SU-DHL-6 (cell line): ENCODE results near the gene SMYD1.

Source experiments
- H2AFZ ChIP-seq: fragments of 200-600 bp; sonication (generic); 2 replicates; pipeline ENCODE4 v1.6.1; 2014; ENCODE audit warnings: low read depth, mild to moderate bottlenecking, moderate library complexity, mixed read lengths, antibody characterized with exemption, low read length; ENCODE audit not compliant: severe bottlenecking
- H3F3A ChIP-seq: fragments of 200-600 bp; shearing (Covaris generic); 2 replicates; pipeline ENCODE4 v1.6.0; 2016; ENCODE audit warnings: antibody characterized with exemption, mild to moderate bottlenecking; ENCODE audit not compliant: insufficient read depth
- H3K27ac ChIP-seq: fragments of 200-600 bp; sonication (generic); 2 replicates; pipeline ENCODE4 v1.5.1; 2016; ENCODE audit warnings: low read depth, mild to moderate bottlenecking, low read length, moderate library complexity, mixed read lengths
- H3K27me3 ChIP-seq: fragments of 200-600 bp; sonication (generic), shearing (Covaris generic); 2 replicates; pipeline ENCODE4 v1.6.0; 2014; ENCODE audit warnings: mild to moderate bottlenecking, low read length
- H3K36me3 ChIP-seq: fragments of 200-600 bp; sonication (generic); 2 replicates; pipeline ENCODE4 v1.6.1; 2014; ENCODE audit warnings: mild to moderate bottlenecking, low read length, mixed read lengths
- H3K4me2 ChIP-seq: fragments of 300-600, 200-600 bp; shearing (Covaris generic), sonication (generic); 2 replicates; pipeline ENCODE4 v1.6.0; 2014; ENCODE audit warnings: low read length, low read depth, mild to moderate bottlenecking; ENCODE audit not compliant: poor library complexity, severe bottlenecking
- H3K4me3 ChIP-seq: fragments of 200-600 bp; sonication (generic); 2 replicates; pipeline ENCODE4 v1.5.1; 2014; ENCODE audit warnings: antibody characterized with exemption, low read length, mild to moderate bottlenecking, mixed read lengths; ENCODE audit not compliant: insufficient read depth, poor library complexity, severe bottlenecking
- H3K79me2 ChIP-seq: fragments of 200-600 bp; sonication (generic); 2 replicates; pipeline ENCODE4 v1.6.1; 2014; ENCODE audit warnings: mild to moderate bottlenecking, low read length, moderate library complexity; ENCODE audit not compliant: insufficient read depth
- H3K9ac ChIP-seq: fragments of 200-600 bp; sonication (generic); 2 replicates; pipeline ENCODE4 v1.7.0; 2014; ENCODE audit warnings: mild to moderate bottlenecking, low read length
- H3K9me2 ChIP-seq: fragments of 200-600 bp; sonication (generic); replicated peaks from 2 replicates; pipeline ENCODE4 v1.6.1; 2014; ENCODE audit warnings: low read length; ENCODE audit not compliant: insufficient read depth
- H3K9me3 ChIP-seq: fragments of 200-600 bp; sonication (generic); 2 replicates; pipeline ENCODE4 v1.6.1; 2014; ENCODE audit warnings: low read length, mixed read lengths; ENCODE audit not compliant: insufficient read depth
- H4K20me1 ChIP-seq: fragments of 200-600 bp; sonication (generic); 2 replicates; pipeline ENCODE4 v1.6.1; 2014; ENCODE audit warnings: low read depth, mild to moderate bottlenecking, antibody characterized with exemption, low read length, moderate library complexity, mixed read lengths
- EZH2phosphoT487 ChIP-seq: fragments of 200-600 bp; sonication (generic), shearing (Covaris generic); conservative IDR thresholded peaks from 2 replicates; pipeline ENCODE4 v1.6.1; 2018; ENCODE audit warnings: mild to moderate bottlenecking, antibody characterized with exemption, low read length, moderate library complexity, mixed read lengths
- TF ChIP-seq, protein P1 (sequence below): fragments of 200-600 bp; sonication (generic); IDR thresholded peaks from one replicate; pipeline ENCODE4 v1.5.1; 2017; ENCODE audit warnings: antibody characterized with exemption, mild to moderate bottlenecking, low read length, moderate library complexity; ENCODE audit not compliant: insufficient read depth, poor library complexity, severe bottlenecking

SMYD1 gene

DNA sequence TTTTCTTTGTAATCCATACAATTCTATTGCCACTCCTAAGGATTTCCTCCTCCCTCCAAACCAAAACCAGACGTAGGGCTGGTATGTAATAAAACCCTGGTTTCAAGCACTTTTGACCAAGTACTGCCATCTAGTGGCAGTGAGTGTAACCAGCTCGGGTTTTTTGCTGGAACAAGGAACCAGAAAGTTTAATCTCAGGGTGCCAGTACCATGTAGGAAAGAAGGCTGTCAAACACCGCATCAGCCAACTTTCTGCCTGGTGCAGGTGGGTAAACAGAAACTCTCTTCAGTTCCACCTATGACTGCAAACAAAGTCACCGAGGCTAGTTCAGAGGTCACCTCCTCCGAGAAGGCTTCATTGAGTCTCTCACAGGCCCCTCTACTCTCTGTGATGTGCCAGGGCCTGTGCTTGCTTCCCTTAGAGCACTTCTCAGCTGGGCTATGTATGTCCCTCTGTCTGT lies 92.4 kb downstream of the SMYD1 start:
- no peak overlapping the region for H3K4me3 ChIP-seq

DNA sequence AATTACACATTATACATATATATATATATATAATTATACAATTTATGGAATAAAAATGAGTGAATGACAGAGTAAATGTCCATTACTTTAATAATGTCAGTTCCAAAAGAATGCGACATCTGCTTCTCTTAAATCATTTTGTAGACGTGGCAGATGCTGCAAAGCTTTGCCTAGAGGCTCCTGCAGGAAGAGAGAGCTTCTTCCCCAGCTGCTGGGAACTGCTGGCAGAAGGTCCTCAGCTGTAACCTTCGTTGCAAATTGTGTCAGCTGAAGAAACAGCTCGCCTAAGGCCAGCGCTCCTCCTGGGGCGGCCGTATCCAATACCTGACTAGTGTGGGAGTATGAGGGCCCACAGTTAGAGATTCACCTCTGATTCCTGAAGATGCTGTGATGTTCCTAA lies 92.9 kb downstream of the SMYD1 start:
- H3K27me3 ChIP-seq = no peaks in the 10 kb centered on the region
- no peak overlapping the region for H3K4me3 ChIP-seq
- H3K79me2 ChIP-seq = no peaks in the 10 kb centered on the region
- no peaks in the 10 kb centered on the region for H3K36me3 ChIP-seq
- no peak for TF ChIP-seq EZH2phosphoT487
- TF ChIP-seq, protein P1, sequence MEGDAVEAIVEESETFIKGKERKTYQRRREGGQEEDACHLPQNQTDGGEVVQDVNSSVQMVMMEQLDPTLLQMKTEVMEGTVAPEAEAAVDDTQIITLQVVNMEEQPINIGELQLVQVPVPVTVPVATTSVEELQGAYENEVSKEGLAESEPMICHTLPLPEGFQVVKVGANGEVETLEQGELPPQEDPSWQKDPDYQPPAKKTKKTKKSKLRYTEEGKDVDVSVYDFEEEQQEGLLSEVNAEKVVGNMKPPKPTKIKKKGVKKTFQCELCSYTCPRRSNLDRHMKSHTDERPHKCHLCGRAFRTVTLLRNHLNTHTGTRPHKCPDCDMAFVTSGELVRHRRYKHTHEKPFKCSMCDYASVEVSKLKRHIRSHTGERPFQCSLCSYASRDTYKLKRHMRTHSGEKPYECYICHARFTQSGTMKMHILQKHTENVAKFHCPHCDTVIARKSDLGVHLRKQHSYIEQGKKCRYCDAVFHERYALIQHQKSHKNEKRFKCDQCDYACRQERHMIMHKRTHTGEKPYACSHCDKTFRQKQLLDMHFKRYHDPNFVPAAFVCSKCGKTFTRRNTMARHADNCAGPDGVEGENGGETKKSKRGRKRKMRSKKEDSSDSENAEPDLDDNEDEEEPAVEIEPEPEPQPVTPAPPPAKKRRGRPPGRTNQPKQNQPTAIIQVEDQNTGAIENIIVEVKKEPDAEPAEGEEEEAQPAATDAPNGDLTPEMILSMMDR = no peak
- H3K27ac ChIP-seq = no peak overlapping the region
- H4K20me1 ChIP-seq = no peaks in the 10 kb centered on the region
- no peak overlapping the region for H2AFZ ChIP-seq
- H3K4me2 ChIP-seq = no peak overlapping the region
- no peaks in the 10 kb centered on the region for H3K9me3 ChIP-seq
- H3K9me2 ChIP-seq = no peaks in the 10 kb centered on the region
- no peak overlapping the region for H3K9ac ChIP-seq
- no peaks in the 10 kb centered on the region for H3F3A ChIP-seq

More for the DNA sequence above, 92.4 kb downstream of the SMYD1 start:
- Histone ChIP-seq H3F3A (no peaks in the 10 kb centered on the region), H3K9me3 (no peaks in the 10 kb centered on the region), H3K79me2 (no peaks in the 10 kb centered on the region), H4K20me1 (no peaks in the 10 kb centered on the region), H3K27me3 (no peaks in the 10 kb centered on the region), H3K36me3 (no peaks in the 10 kb centered on the region), H3K27ac (no peak overlapping the region), H3K9me2 (no peaks in the 10 kb centered on the region), H2AFZ (no peak overlapping the region), H3K4me2 (no peak overlapping the region), H3K9ac (no peak overlapping the region)
- TF ChIP-seq, protein P1 = peak; percentile 81
- no peak for TF ChIP-seq EZH2phosphoT487

DNA sequence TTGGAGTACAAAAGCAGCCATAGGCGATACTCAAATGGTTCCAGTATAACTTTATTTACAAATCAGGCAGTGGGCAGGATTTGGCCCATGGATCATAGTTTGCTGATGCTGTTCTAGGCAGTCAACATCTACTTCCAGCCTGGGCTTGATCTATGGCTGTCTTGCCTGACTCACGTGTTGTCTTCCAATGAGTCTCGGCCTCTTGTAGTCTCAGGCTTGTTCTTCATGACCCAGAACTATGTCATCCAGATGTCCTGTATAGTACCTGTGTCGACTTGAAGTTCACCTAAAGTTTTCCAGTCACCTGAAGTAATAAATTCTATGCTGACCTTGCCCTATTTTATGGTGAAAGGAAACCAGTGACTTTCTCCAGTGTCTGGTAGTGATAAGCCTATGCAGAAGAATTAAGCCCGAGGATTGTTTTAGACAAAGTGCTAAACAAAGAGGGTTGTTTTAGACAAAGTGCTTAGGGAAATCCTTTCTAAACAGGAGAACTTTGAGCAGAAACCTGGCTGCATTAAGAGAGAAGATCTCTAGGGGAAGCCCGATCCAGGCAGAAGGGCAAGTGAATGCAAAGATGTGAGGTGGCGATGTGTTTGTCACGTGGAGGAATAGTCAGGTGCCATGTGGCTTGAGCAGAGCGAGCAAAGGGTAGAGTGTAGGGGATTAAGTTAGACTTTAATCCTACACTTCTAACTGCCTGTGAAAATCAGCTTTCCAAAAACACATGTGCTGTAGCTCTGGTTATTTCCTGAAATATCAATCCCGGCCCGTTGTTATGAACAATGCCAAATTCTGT lies 94.0 kb downstream of the SMYD1 start:
- Histone ChIP-seq H3K4me3 (no peak overlapping the region), H3K27ac (no peak overlapping the region), H3K9me2 (no peaks in the 10 kb centered on the region), H3K36me3 (no peaks in the 10 kb centered on the region), H4K20me1 (no peaks in the 10 kb centered on the region), H2AFZ (no peak overlapping the region), H3F3A (no peaks in the 10 kb centered on the region), H3K27me3 (no peaks in the 10 kb centered on the region), H3K9me3 (no peaks in the 10 kb centered on the region), H3K9ac (no peak overlapping the region), H3K79me2 (no peaks in the 10 kb centered on the region), H3K4me2 (no peak overlapping the region)
- TF ChIP-seq, protein P1 = no peak
- no peak for TF ChIP-seq EZH2phosphoT487
